GM19099 (cell line): ENCODE results near the gene ICAM4.

Experiments used
- POLR2A ChIP-seq: IDR thresholded peaks from 3 replicates; pipeline ENCODE4 v1.6.1; 2011; ENCODE audit warnings: low read depth; ENCODE audit not compliant: insufficient read length; ENCODE audit errors: extremely low read depth

Gene ICAM4

GRCh38 chr19:10333758-10334587 lies 47.2 kb downstream of the ICAM4 start:
- TF ChIP-seq POLR2A = no peak

GRCh38 chr19:10334588-10335351 lies 48.0 kb downstream of the ICAM4 start:
- no peak for TF ChIP-seq POLR2A

- TF ChIP-seq POLR2A = no peak
These were observed 48.7 kb downstream of the ICAM4 start for GRCh38 chr19:10335352-10335985.
